Bronchial epithelial cell (primary cell): Measurements from ENCODE around the gene PHAF1. TPM values are rescaled to one million over a fixed set of nuclear protein-coding genes. Genes with fewer than 3 reads are reported as not detected.

Source experiments
- DNase-seq: peaks from one replicate; pipeline ENCODE4 v3.0.0-alpha.2; 2010; ENCODE audit warnings: low read depth
- FAIRE-seq: peaks from 2 replicates; lab custom pipeline; 2011; peaks lifted over from hg19 to GRCh38; lab: Jason Lieb, UNC
- H3K27me3 ChIP-seq: 2 replicates; pipeline ENCODE4 v1.5.1; 2011; ENCODE audit warnings: low read length; ENCODE audit not compliant: control insufficient read depth, insufficient read depth
- H3K36me3 ChIP-seq: 2 replicates; pipeline ENCODE4 v1.5.1; 2011; ENCODE audit warnings: low read length; ENCODE audit not compliant: control insufficient read depth, insufficient read depth
- H3K4me3 ChIP-seq: 2 replicates; pipeline ENCODE4 v1.5.1; 2011; ENCODE audit warnings: mild to moderate bottlenecking, low read depth, low read length, control low read depth
- total RNA-seq: library from RNA; depleted of rRNA; stranded (reverse); fragments of >200 nt; gene quantifications from 2 replicates; pipeline ENCODE4 v1.2.1, GENCODE V29; 2014
- TF ChIP-seq, protein P1 (sequence below): IDR thresholded peaks from 2 replicates; pipeline ENCODE4 v1.5.1; 2011; ENCODE audit warnings: mild to moderate bottlenecking, moderate library complexity, low read length, control low read depth, inconsistent platforms; ENCODE audit not compliant: insufficient read depth, severe bottlenecking

PHAF1 gene
- total RNA-seq, 1 donor from 2014 or later, result 7.6 TPM

DNA sequence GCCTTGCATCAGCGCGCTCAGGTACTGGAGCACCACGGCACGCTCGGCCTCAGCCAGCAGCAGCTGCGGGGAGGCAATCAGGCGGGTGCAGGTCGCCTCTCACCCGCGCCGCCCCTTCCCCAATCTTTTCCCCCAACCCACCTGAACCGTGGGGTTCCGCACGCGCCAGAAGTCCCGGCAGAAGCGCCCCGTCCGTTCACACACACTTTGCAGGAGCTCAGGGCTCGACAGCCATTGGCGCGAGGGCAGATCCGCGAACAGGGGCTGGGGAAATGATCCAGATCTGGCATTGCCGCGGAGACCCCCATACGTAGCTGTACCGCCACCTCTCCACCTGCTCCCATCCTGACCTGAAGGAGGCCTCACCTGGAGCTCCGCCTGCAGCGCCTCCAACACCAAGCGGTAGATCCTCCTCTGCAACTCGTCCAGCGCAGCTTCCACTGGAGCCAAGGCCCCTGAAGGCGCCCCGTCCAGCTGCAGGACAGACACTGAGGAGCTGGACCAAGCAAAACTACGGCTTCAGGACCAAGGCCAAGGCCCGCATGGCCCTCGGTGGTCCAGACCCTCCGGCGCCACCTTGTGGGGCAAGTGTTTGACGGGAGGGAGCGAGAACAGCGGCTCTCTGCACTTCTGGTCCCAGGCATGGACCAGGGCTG lies 75.4 kb downstream of the PHAF1 start:
- DNase-seq (peak; percentile 68), FAIRE-seq (no peak)
- Histone ChIP-seq H3K27me3 (no peaks in the 10 kb centered on the region), H3K36me3 (no peaks in the 10 kb centered on the region), H3K4me3 (no peak overlapping the region)
- TF ChIP-seq, protein P1, sequence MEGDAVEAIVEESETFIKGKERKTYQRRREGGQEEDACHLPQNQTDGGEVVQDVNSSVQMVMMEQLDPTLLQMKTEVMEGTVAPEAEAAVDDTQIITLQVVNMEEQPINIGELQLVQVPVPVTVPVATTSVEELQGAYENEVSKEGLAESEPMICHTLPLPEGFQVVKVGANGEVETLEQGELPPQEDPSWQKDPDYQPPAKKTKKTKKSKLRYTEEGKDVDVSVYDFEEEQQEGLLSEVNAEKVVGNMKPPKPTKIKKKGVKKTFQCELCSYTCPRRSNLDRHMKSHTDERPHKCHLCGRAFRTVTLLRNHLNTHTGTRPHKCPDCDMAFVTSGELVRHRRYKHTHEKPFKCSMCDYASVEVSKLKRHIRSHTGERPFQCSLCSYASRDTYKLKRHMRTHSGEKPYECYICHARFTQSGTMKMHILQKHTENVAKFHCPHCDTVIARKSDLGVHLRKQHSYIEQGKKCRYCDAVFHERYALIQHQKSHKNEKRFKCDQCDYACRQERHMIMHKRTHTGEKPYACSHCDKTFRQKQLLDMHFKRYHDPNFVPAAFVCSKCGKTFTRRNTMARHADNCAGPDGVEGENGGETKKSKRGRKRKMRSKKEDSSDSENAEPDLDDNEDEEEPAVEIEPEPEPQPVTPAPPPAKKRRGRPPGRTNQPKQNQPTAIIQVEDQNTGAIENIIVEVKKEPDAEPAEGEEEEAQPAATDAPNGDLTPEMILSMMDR, result peak; percentile 92

GRCh38 chr16:67185651-67186134 lies 76.0 kb downstream of the PHAF1 start:
- Histone ChIP-seq H3K36me3 (no peaks in the 10 kb centered on the region), H3K4me3 (no peak overlapping the region), H3K27me3 (no peaks in the 10 kb centered on the region)
- DNase-seq, result no peak
- FAIRE-seq, result peak; percentile 86
- TF ChIP-seq, protein P1, result no peak

- Histone ChIP-seq H3K4me3 (no peak overlapping the region), H3K27me3 (no peaks in the 10 kb centered on the region), H3K36me3 (no peaks in the 10 kb centered on the region)
- DNase-seq (peak; percentile 35), FAIRE-seq (no peak)
- TF ChIP-seq, protein P1, result no peak
These were observed 76.8 kb downstream of the PHAF1 start for GRCh38 chr16:67186550-67186950.

- DNase-seq, result no peak
- TF ChIP-seq, protein P1, result no peak
- H3K36me3 ChIP-seq, result no peaks in the 10 kb centered on the region
- H3K27me3 ChIP-seq, result no peaks in the 10 kb centered on the region
- no peak overlapping the region for H3K4me3 ChIP-seq
- FAIRE-seq, result no peak
These were observed 77.6 kb downstream of the PHAF1 start for GRCh38 chr16:67187175-67187890.

DNA sequence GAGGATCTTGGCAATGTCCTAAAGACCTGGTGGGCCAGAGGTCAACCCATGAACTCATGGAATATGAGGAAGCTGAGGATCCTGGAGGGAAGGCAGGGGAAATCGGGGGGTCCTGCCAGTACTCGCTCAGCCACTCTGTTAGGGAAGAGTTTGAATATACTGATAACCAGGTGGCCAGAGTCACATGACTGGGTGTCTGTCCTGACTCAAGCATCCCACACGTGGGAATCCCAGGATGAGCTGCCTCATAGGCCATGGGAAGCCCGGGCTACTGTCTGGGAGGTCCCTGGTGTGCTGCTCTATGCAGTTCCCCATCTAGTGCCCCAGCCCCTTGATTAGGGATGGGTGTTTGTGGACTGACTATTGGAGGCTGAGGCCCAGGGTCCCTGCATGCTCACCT lies 78.6 kb downstream of the PHAF1 start:
- H3K27me3 ChIP-seq, result no peaks in the 10 kb centered on the region
- DNase-seq, result no peak
- no peak for FAIRE-seq
- no peak overlapping the region for H3K4me3 ChIP-seq
- TF ChIP-seq, protein P1, result no peak
- H3K36me3 ChIP-seq, result peaks cover 3% of the 10 kb centered on the region
